CD4-positive, alpha-beta memory T cell (primary cell): ENCODE results near the gene DYNC1I2. TPM values are rescaled to one million over a fixed set of nuclear protein-coding genes. Genes with fewer than 3 reads are reported as not detected.

ENCODE experiments used
- CTCF ChIA-PET: fragments of 350-600 bp; sonication (Branson Sonifier 250); formaldehyde crosslinking; loops from one replicate; lab custom pipeline; 2021; ENCODE audit warnings: inconsistent platforms; ENCODE audit not compliant: partially characterized antibody; lab: Charles Lee
- POLR2A ChIA-PET: fragments of 350-600 bp; sonication (Branson Sonifier 250); formaldehyde crosslinking; loops from one replicate; lab custom pipeline; 2021; ENCODE audit not compliant: partially characterized antibody; lab: Charles Lee
- DNase-seq, 5 donors: peaks; one replicate each; pipeline versions ENCODE4 v3.0.0 to v3.0.0-alpha.2; 2020 to 2022; ENCODE audit warnings: mixed read lengths in 1 of 5
- H3K27ac ChIP-seq: one replicate; pipeline ENCODE4 v1.7.0; 2013; ENCODE audit warnings: low read depth, low read length
- H3K27me3 ChIP-seq: 2 replicates; pipeline ENCODE4 v1.7.0; 2013; ENCODE audit warnings: mild to moderate bottlenecking, low read length, moderate library complexity; ENCODE audit not compliant: insufficient read depth
- H3K36me3 ChIP-seq: 2 replicates; pipeline ENCODE4 v1.7.0; 2013; ENCODE audit warnings: mild to moderate bottlenecking, low read length, moderate library complexity; ENCODE audit not compliant: insufficient read depth
- H3K4me1 ChIP-seq: 2 replicates; pipeline ENCODE4 v1.7.0; 2013; ENCODE audit warnings: mild to moderate bottlenecking, low read length, moderate library complexity; ENCODE audit not compliant: insufficient read depth
- H3K4me3 ChIP-seq, 2 donors: one replicate each; pipeline ENCODE4 v1.7.0; 2013; ENCODE audit warnings: low read length in 2 of 2, mild to moderate bottlenecking in 1 of 2
- H3K9me3 ChIP-seq, 2 donors: one replicate each; pipeline ENCODE4 v1.7.0; 2013; ENCODE audit warnings: low read length in 2 of 2, control low read depth in 1 of 2; ENCODE audit not compliant: control insufficient read depth in 1 of 2
- H3K27ac Mint-ChIP-seq, 7 donors: one replicate each; pipeline ENCODE4 v1.8.0; 2020 to 2021; ENCODE audit warnings: mixed read lengths in 7 of 7, mild to moderate bottlenecking in 6 of 7, inconsistent platforms in 3 of 7, moderate library complexity in 3 of 7
- H3K27me3 Mint-ChIP-seq, 2 donors: one replicate each; pipeline ENCODE4 v1.8.0; 2020 to 2021; ENCODE audit warnings: mixed read lengths in 2 of 2
- H3K36me3 Mint-ChIP-seq, 2 donors: one replicate each; pipeline ENCODE4 v1.8.0; 2020 to 2021; ENCODE audit warnings: mixed read lengths in 2 of 2, inconsistent platforms in 1 of 2, mild to moderate bottlenecking in 1 of 2
- H3K4me1 Mint-ChIP-seq, 4 donors: one replicate each; pipeline ENCODE4 v1.8.0; 2020 to 2021; ENCODE audit warnings: mixed read lengths in 4 of 4, mild to moderate bottlenecking in 1 of 4
- H3K4me3 Mint-ChIP-seq, 8 donors: one replicate each; pipeline ENCODE4 v1.8.0; 2020 to 2021; ENCODE audit warnings: mixed read lengths in 8 of 8, mild to moderate bottlenecking in 7 of 8, moderate library complexity in 6 of 8, inconsistent platforms in 3 of 8
- H3K9me3 Mint-ChIP-seq, 8 donors: one replicate each; pipeline ENCODE4 v1.8.0; 2020 to 2021; ENCODE audit warnings: mixed read lengths in 8 of 8, mild to moderate bottlenecking in 5 of 8, inconsistent platforms in 3 of 8, moderate library complexity in 1 of 8
- intact Hi-C: fragments of 100-400 bp; cut with micrococcal nuclease; formaldehyde crosslinking; loops from one replicate; pipeline ENCODE4 v1.15.1; 2023
- polyA plus RNA-seq, 2 donors: library from polyadenylated mRNA; unstranded; fragments of 300-500 nt; fragmentation: Illumina TruSeq; gene quantifications; one replicate each; pipeline ENCODE4 v1.2.3, GENCODE V29; 2021
- total RNA-seq, 2 experiments: library from RNA; stranded (reverse); gene quantifications; one replicate each; pipeline ENCODE4 v1.2.3, GENCODE V29; 2021

DYNC1I2 gene
- total and polyA plus RNA-seq, 4 experiments from 2014 or later = 31.2 to 50.3 (median 43.1) TPM

GRCh38 chr2:171670655-171671054 is 16.6 kb upstream of the DYNC1I2 start:
- Mint-ChIP-seq H3K36me3 (no peaks in the 10 kb centered on the region), H3K9me3 (no peaks in the 10 kb centered on the region), H3K4me3 (no peak overlapping the region), H3K4me1 (no peaks in the 10 kb centered on the region), H3K27ac (no peak overlapping the region), H3K27me3 (peaks cover 11% of the 10 kb centered on the region in 2 donors)
- no peaks in the 10 kb centered on the region for H3K27me3 ChIP-seq
- H3K27ac ChIP-seq = no peak overlapping the region
- intact Hi-C loops = no loop called here
- no peak overlapping the region for H3K4me3 ChIP-seq
- CTCF ChIA-PET = interaction anchor here (0.6 kb wide), 1 partner anchor 19 kb away, joined by 3 read pairs; no protein-coding TSS in a partner anchor
- no peaks in the 10 kb centered on the region for H3K9me3 ChIP-seq
- POLR2A ChIA-PET = no interaction called here
- no peaks in the 10 kb centered on the region for H3K4me1 ChIP-seq
- no peak for DNase-seq
- H3K36me3 ChIP-seq = no peaks in the 10 kb centered on the region

- DNase-seq = no peak
- no peak overlapping the region for H3K4me3 ChIP-seq
- H3K27ac ChIP-seq = no peak overlapping the region
- H3K4me1 ChIP-seq = no peaks in the 10 kb centered on the region
- no peaks in the 10 kb centered on the region for H3K36me3 ChIP-seq
- H3K9me3 ChIP-seq = no peaks in the 10 kb centered on the region
- POLR2A ChIA-PET = no interaction called here
- intact Hi-C loops = no loop called here
- no peak overlapping the region for H3K27ac Mint-ChIP-seq
- no peaks in the 10 kb centered on the region for H3K9me3 Mint-ChIP-seq
- no peaks in the 10 kb centered on the region for H3K4me1 Mint-ChIP-seq
- CTCF ChIA-PET = no interaction called here
- H3K27me3 ChIP-seq = no peaks in the 10 kb centered on the region
- peaks cover 11% of the 10 kb centered on the region in 2 donors for H3K27me3 Mint-ChIP-seq
- H3K36me3 Mint-ChIP-seq = no peaks in the 10 kb centered on the region
- H3K4me3 Mint-ChIP-seq = no peak overlapping the region
Observed at GRCh38 chr2:171671867-171672266, 15.4 kb upstream of the DYNC1I2 start.

- no peak for DNase-seq
- POLR2A ChIA-PET = interaction anchor here (0.6 kb wide), 1 partner anchor 783 kb away, joined by 3 read pairs; no protein-coding TSS in a partner anchor
- Histone ChIP-seq H3K4me1 (no peaks in the 10 kb centered on the region), H3K36me3 (no peaks in the 10 kb centered on the region), H3K27me3 (no peaks in the 10 kb centered on the region), H3K9me3 (no peaks in the 10 kb centered on the region), H3K4me3 (no peak overlapping the region), H3K27ac (no peak overlapping the region)
- CTCF ChIA-PET = no interaction called here
- Mint-ChIP-seq H3K27ac (no peak overlapping the region), H3K4me3 (no peak overlapping the region), H3K27me3 (peaks cover 7 to 8% of the 10 kb centered on the region in 2 donors), H3K36me3 (no peaks in the 10 kb centered on the region), H3K9me3 (no peaks in the 10 kb centered on the region), H3K4me1 (no peaks in the 10 kb centered on the region)
- intact Hi-C loops = no loop called here
Observed at GRCh38 chr2:171673905-171674304, 13.4 kb upstream of the DYNC1I2 start.

- POLR2A ChIA-PET = no interaction called here
Observed at GRCh38 chr2:171675810-171676345, 11.4 kb upstream of the DYNC1I2 start.

GRCh38 chr2:171678619-171679018 is 8.7 kb upstream of the DYNC1I2 start:
- peaks cover 2 to 5% of the 10 kb centered on the region in 2 donors for H3K27me3 Mint-ChIP-seq
- no peaks in the 10 kb centered on the region for H3K9me3 Mint-ChIP-seq
- no peaks in the 10 kb centered on the region for H3K36me3 Mint-ChIP-seq

More at GRCh38 chr2:171675810-171676345, 11.4 kb upstream of the DYNC1I2 start:
- no peak for DNase-seq
- Histone ChIP-seq H3K36me3 (no peaks in the 10 kb centered on the region), H3K9me3 (no peaks in the 10 kb centered on the region), H3K27me3 (no peaks in the 10 kb centered on the region), H3K27ac (no peak overlapping the region), H3K4me3 (no peak overlapping the region), H3K4me1 (no peaks in the 10 kb centered on the region)
- Mint-ChIP-seq H3K4me1 (no peaks in the 10 kb centered on the region), H3K27me3 (peaks cover 6 to 7% of the 10 kb centered on the region in 2 donors), H3K9me3 (no peaks in the 10 kb centered on the region), H3K27ac (no peak overlapping the region), H3K4me3 (no peak overlapping the region), H3K36me3 (no peaks in the 10 kb centered on the region)
- intact Hi-C loops = no loop called here
- CTCF ChIA-PET = no interaction called here

GRCh38 chr2:171688129-171688465 is 828 bp downstream of the DYNC1I2 start:
- CTCF ChIA-PET = interaction anchor here (1.0 to 1.5 kb wide), 4 partner anchors 11 to 89 kb away, joined by 3 to 6 read pairs (median 4); no protein-coding TSS in a partner anchor
- Mint-ChIP-seq H3K36me3 (peaks cover 14 to 33% of the 10 kb centered on the region in 2 donors), H3K27me3 (no peaks in the 10 kb centered on the region), H3K4me3 (peak overlapping the region; percentile 90 to 97 (median 94)), H3K4me1 (peaks cover 23 to 31% (median 29%) of the 10 kb centered on the region in 4 donors), H3K9me3 (peaks cover 0 to 2% (median 0%) of the 10 kb centered on the region in 8 donors), H3K27ac (peak overlapping the region; percentile 86 to 97 (median 94))
- Histone ChIP-seq H3K27me3 (no peaks in the 10 kb centered on the region), H3K9me3 (no peaks in the 10 kb centered on the region), H3K4me3 (peak overlapping the region; percentile 52 to 75), H3K36me3 (peaks cover 9% of the 10 kb centered on the region), H3K4me1 (peaks cover 13% of the 10 kb centered on the region), H3K27ac (peak overlapping the region; percentile 50)
- intact Hi-C loops = loop anchor here (5.0 kb wide), 3 partner anchors 256 to 774 kb away; partner anchors contain the start of genes DCAF17, DLX2 and METTL8
- peak in 2 of 5 donors; percentile 17 to 25 for DNase-seq
- POLR2A ChIA-PET = interaction anchor here (0.9 to 1.6 kb wide), 3 partner anchors 400 to 1861 kb away, joined by 3 to 4 read pairs (median 3); partner anchors contain the start of genes ITGA6 and UBR3

More at GRCh38 chr2:171678619-171679018, 8.7 kb upstream of the DYNC1I2 start:
- CTCF ChIA-PET = no interaction called here
- Histone ChIP-seq H3K4me1 (no peaks in the 10 kb centered on the region), H3K27ac (no peak overlapping the region), H3K36me3 (no peaks in the 10 kb centered on the region), H3K9me3 (no peaks in the 10 kb centered on the region), H3K27me3 (no peaks in the 10 kb centered on the region), H3K4me3 (no peak overlapping the region)
- Mint-ChIP-seq H3K4me1 (no peaks in the 10 kb centered on the region), H3K27ac (no peak overlapping the region), H3K4me3 (no peak overlapping the region)
- POLR2A ChIA-PET = no interaction called here
- DNase-seq = no peak
- intact Hi-C loops = no loop called here

GRCh38 chr2:171692331-171692730 is 5.1 kb downstream of the DYNC1I2 start:
- H3K4me3 Mint-ChIP-seq = no peak overlapping the region
- peaks cover 23 to 35% (median 28%) of the 10 kb centered on the region in 4 donors for H3K4me1 Mint-ChIP-seq
- POLR2A ChIA-PET = no interaction called here
- no peak for DNase-seq
- H3K36me3 Mint-ChIP-seq = peaks cover 34 to 60% of the 10 kb centered on the region in 2 donors
- H3K4me1 ChIP-seq = peaks cover 13% of the 10 kb centered on the region
- peaks cover 13% of the 10 kb centered on the region for H3K36me3 ChIP-seq
- no peak overlapping the region for H3K27ac ChIP-seq
- no peak overlapping the region for H3K4me3 ChIP-seq
- no peaks in the 10 kb centered on the region for H3K27me3 Mint-ChIP-seq
- intact Hi-C loops = no loop called here
- H3K9me3 ChIP-seq = no peaks in the 10 kb centered on the region
- peaks cover 0 to 3% (median 0%) of the 10 kb centered on the region in 8 donors for H3K9me3 Mint-ChIP-seq
- H3K27me3 ChIP-seq = no peaks in the 10 kb centered on the region
- no peak overlapping the region for H3K27ac Mint-ChIP-seq
- CTCF ChIA-PET = interaction anchor here (0.9 to 2.3 kb wide), 2 partner anchors 12 to 770 kb away, joined by 4 to 6 read pairs; no protein-coding TSS in a partner anchor
